K562 treated with DMSO at 1 percent for 12 hours (cell line): ENCODE data around the gene SUPV3L1. TPM values are rescaled to one million over a fixed set of nuclear protein-coding genes. Genes with fewer than 3 reads are reported as not detected.

Experiments used
- total RNA-seq: library from RNA; unstranded; fragments of 300-600 nt; gene quantifications from 2 replicates; pipeline ENCODE4 v1.2.3, GENCODE V29; 2022; ENCODE audit not compliant: insufficient read depth

SUPV3L1 gene
- total RNA-seq: 31.7 and 46.2 TPM in 2 replicates

GRCh38 chr10:69179743-69180524 is at the start of gene SUPV3L1:
TSS of gene SUPV3L1 (plus strand) at chr10:69180234. CDS start at chr10:69180292, 58 bp downstream.

GRCh38 chr10:69220041-69220451 is 40.0 kb downstream of the SUPV3L1 start, which contains the start of gene HKDC1:
TSS of gene HKDC1 (plus strand) at chr10:69220332. CDS start at chr10:69220436, 104 bp downstream.

Other genes starting within 250 kb of the SUPV3L1 start
- gene DDX21, start 224.1 kb upstream of the SUPV3L1 start, total RNA-seq: 32.2 and 72.6 TPM in 2 replicates
- 18.7 and 32.0 TPM in 2 replicates for gene KIFBP, start 191.4 kb upstream of the SUPV3L1 start, total RNA-seq
- 126 and 149 TPM in 2 replicates for gene SRGN, start 92.1 kb upstream of the SUPV3L1 start, total RNA-seq
- 31.2 and 66.4 TPM in 2 replicates for gene VPS26A, start 56.1 kb upstream of the SUPV3L1 start, total RNA-seq
- not detected in 2 replicates for gene HKDC1, start 40.1 kb downstream of the SUPV3L1 start, total RNA-seq
- gene HK1, start 98.3 kb downstream of the SUPV3L1 start, total RNA-seq: 110 and 195 TPM in 2 replicates
- 0.50 TPM in 1 of 2 replicates, not detected in the other for gene TACR2, start 236.7 kb downstream of the SUPV3L1 start, total RNA-seq